ENCODE results near the gene SCUBE1. TPM values are rescaled to one million over a fixed set of nuclear protein-coding genes. Genes with fewer than 3 reads are reported as not detected.

The SCUBE1 gene
- total and polyA plus RNA-seq, 4 donors: 1.6 to 7.9 (median 5.0) TPM

DNA sequence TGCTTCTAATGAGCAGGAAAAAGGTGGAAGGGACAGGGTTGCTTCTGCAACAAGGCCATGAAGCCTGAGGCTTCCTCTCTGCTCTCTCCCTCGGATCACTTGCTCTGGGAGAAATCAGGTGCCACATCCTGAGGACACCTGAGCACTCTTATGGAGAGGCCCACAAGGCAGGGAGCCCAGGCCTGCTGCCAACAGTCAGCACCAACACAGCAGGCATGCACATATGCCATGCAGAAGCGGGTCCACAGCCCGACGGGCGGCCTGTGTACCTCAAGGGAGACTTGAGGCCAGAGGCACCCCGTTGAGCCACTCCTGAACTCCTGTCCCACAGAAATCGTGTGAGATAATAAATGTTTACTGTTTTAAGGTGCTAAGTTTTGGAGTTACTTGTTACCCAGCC is 165.7 kb downstream of the SCUBE1 start:
- DNase-seq (no peak), ATAC-seq (ENCODE audit: insufficient read depth, low FRiP score) (no peak)
- 74 to 88% methylated on average over 7 of the region's 7 CpGs for WGBS, 2 donors
- Histone ChIP-seq H3K9ac (ENCODE audit: insufficient read depth in 1 of 2, low read length in 2 of 2) (no peak overlapping the region), H3K9me3 (ENCODE audit: control insufficient read depth in 4 of 4, insufficient read depth in 3 of 4, low read length in 3 of 4) (peaks cover 0 to 2% (median 0%) of the 10 kb centered on the region in 4 donors), H3K4me3 (no peak overlapping the region), H3K27me3 (ENCODE audit: control insufficient read depth in 3 of 3, insufficient read depth in 3 of 3, low read length in 2 of 3) (no peaks in the 10 kb centered on the region), H3K27ac (ENCODE audit: low read depth in 1 of 2, low read length in 1 of 2) (no peak overlapping the region), H3K36me3 (ENCODE audit: control insufficient read depth in 4 of 4, insufficient read depth in 4 of 4, low read length in 4 of 4) (peaks cover 0 to 47% (median 23%) of the 10 kb centered on the region in 4 donors), H3K4me1 (ENCODE audit: control insufficient read depth in 5 of 5, insufficient read depth in 5 of 5, low read length in 5 of 5) (peaks cover 0 to 8% (median 0%) of the 10 kb centered on the region in 5 donors)
- TF ChIP-seq, protein P1, sequence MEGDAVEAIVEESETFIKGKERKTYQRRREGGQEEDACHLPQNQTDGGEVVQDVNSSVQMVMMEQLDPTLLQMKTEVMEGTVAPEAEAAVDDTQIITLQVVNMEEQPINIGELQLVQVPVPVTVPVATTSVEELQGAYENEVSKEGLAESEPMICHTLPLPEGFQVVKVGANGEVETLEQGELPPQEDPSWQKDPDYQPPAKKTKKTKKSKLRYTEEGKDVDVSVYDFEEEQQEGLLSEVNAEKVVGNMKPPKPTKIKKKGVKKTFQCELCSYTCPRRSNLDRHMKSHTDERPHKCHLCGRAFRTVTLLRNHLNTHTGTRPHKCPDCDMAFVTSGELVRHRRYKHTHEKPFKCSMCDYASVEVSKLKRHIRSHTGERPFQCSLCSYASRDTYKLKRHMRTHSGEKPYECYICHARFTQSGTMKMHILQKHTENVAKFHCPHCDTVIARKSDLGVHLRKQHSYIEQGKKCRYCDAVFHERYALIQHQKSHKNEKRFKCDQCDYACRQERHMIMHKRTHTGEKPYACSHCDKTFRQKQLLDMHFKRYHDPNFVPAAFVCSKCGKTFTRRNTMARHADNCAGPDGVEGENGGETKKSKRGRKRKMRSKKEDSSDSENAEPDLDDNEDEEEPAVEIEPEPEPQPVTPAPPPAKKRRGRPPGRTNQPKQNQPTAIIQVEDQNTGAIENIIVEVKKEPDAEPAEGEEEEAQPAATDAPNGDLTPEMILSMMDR (IDR thresholded peaks at IDR 0.05; ENCODE audit: control extremely low read depth, extremely low read depth): no peak

DNA sequence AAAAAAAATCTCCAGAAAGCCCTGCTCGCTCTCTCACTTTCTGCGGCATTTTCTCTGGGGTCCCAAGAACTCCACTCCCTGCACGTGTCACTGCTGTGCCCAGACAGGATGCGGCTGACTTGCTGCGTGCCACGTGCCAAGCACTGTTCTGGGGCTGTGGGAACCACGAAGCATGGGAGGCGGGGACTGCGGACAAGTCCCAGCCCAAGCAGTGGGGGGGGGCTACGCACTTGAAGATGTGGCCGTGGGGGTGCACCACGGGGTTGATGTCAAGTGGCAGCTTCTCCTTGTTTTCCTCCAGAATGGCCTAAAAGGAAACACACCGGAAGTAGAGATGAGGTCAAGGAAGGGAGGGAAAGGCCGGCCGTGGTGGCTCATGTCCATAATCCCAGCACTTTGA is 167.1 kb downstream of the SCUBE1 start:
- no peak for ATAC-seq (ENCODE audit: insufficient read depth, low FRiP score)
- WGBS, 2 donors: 79 to 83% methylated on average over 15 of the region's 15 CpGs

DNA sequence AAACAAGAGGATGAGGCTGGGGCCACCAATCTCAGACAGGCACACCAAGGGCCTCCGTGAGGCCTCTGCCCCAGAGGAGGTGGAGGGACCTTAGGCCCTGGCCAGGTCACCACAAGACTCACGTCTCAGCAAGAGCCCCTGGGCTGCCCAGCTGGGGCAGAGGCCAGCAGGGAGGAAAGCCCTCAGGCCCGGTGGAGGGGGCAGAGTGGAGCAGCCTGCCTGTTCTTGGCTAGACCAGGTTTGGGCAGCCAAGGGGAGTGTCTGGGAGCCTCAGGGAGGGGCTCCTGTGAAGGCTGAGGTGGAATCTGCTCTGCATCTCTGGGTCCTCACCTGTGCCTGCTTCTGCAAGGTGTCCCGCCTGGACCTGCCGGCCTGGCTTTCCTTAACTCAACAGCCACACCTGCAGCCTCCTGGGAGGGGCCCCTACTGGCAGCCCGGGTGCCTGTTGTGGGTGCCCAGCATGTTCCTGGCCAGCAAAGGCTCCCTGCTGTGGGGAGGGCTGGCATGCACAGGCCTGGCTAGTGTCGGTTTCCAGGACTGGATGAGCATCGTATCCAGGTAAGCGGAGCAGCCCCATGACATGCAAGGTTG is 168.1 kb downstream of the SCUBE1 start:
- WGBS, 2 donors: 90 to 98% methylated on average over 9 of the region's 9 CpGs
- peaks cover 0 to 2% (median 0%) of the 10 kb centered on the region in 5 donors for H3K4me1 ChIP-seq (ENCODE audit: control insufficient read depth in 5 of 5, insufficient read depth in 5 of 5, low read length in 5 of 5)
- no peak overlapping the region for H3K9ac ChIP-seq (ENCODE audit: insufficient read depth in 1 of 2, low read length in 2 of 2)
- peaks cover 0 to 61% (median 24%) of the 10 kb centered on the region in 4 donors for H3K36me3 ChIP-seq (ENCODE audit: control insufficient read depth in 4 of 4, insufficient read depth in 4 of 4, low read length in 4 of 4)
- DNase-seq (no peak), ATAC-seq (ENCODE audit: insufficient read depth, low FRiP score) (no peak)
- peaks cover 0 to 4% (median 0%) of the 10 kb centered on the region in 4 donors for H3K9me3 ChIP-seq (ENCODE audit: control insufficient read depth in 4 of 4, insufficient read depth in 3 of 4, low read length in 3 of 4)
- no peak overlapping the region for H3K27ac ChIP-seq (ENCODE audit: low read depth in 1 of 2, low read length in 1 of 2)
- TF ChIP-seq, protein P1 (IDR thresholded peaks at IDR 0.05; ENCODE audit: control extremely low read depth, extremely low read depth): no peak
- no peaks in the 10 kb centered on the region for H3K27me3 ChIP-seq (ENCODE audit: control insufficient read depth in 3 of 3, insufficient read depth in 3 of 3, low read length in 2 of 3)
- no peak overlapping the region for H3K4me3 ChIP-seq

More for the DNA sequence above, 167.1 kb downstream of the SCUBE1 start:
- Histone ChIP-seq H3K36me3 (ENCODE audit: control insufficient read depth in 4 of 4, insufficient read depth in 4 of 4, low read length in 4 of 4) (peaks cover 0 to 59% (median 27%) of the 10 kb centered on the region in 4 donors), H3K4me1 (ENCODE audit: control insufficient read depth in 5 of 5, insufficient read depth in 5 of 5, low read length in 5 of 5) (peaks cover 0 to 5% (median 0%) of the 10 kb centered on the region in 5 donors), H3K27ac (ENCODE audit: low read depth in 1 of 2, low read length in 1 of 2) (no peak overlapping the region), H3K9ac (ENCODE audit: insufficient read depth in 1 of 2, low read length in 2 of 2) (no peak overlapping the region), H3K27me3 (ENCODE audit: control insufficient read depth in 3 of 3, insufficient read depth in 3 of 3, low read length in 2 of 3) (no peaks in the 10 kb centered on the region), H3K4me3 (no peak overlapping the region), H3K9me3 (ENCODE audit: control insufficient read depth in 4 of 4, insufficient read depth in 3 of 4, low read length in 3 of 4) (peaks cover 0 to 3% (median 0%) of the 10 kb centered on the region in 4 donors)
- TF ChIP-seq, protein P1 (IDR thresholded peaks at IDR 0.05; ENCODE audit: control extremely low read depth, extremely low read depth): no peak
- no peak for DNase-seq
